AG09309 (cell line): ENCODE results near the gene NLGN1.

Source experiments
- DNase-seq: peaks from one replicate; pipeline ENCODE4 v3.0.0-alpha.2; 2010; ENCODE audit warnings: low read depth
- H3K4me3 ChIP-seq: 2 replicates; pipeline ENCODE4 v1.5.1; 2011; ENCODE audit warnings: mild to moderate bottlenecking, low read depth, low read length, moderate library complexity; ENCODE audit not compliant: control insufficient read depth
- TF ChIP-seq, protein P1 (sequence below): IDR thresholded peaks from 2 replicates; pipeline ENCODE4 v1.5.1; 2011; ENCODE audit warnings: mild to moderate bottlenecking, low read depth, low read length, inconsistent platforms; ENCODE audit not compliant: insufficient read depth, control insufficient read depth; ENCODE audit errors: missing control alignments

Gene NLGN1

GRCh38 chr3:174058804-174059203 is 661.3 kb downstream of the NLGN1 start:
- TF ChIP-seq, protein P1, sequence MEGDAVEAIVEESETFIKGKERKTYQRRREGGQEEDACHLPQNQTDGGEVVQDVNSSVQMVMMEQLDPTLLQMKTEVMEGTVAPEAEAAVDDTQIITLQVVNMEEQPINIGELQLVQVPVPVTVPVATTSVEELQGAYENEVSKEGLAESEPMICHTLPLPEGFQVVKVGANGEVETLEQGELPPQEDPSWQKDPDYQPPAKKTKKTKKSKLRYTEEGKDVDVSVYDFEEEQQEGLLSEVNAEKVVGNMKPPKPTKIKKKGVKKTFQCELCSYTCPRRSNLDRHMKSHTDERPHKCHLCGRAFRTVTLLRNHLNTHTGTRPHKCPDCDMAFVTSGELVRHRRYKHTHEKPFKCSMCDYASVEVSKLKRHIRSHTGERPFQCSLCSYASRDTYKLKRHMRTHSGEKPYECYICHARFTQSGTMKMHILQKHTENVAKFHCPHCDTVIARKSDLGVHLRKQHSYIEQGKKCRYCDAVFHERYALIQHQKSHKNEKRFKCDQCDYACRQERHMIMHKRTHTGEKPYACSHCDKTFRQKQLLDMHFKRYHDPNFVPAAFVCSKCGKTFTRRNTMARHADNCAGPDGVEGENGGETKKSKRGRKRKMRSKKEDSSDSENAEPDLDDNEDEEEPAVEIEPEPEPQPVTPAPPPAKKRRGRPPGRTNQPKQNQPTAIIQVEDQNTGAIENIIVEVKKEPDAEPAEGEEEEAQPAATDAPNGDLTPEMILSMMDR = no peak
- no peak overlapping the region for H3K4me3 ChIP-seq
- DNase-seq = no peak

- TF ChIP-seq, protein P1 = no peak
- DNase-seq = no peak
- no peak overlapping the region for H3K4me3 ChIP-seq
These were observed 662.9 kb downstream of the NLGN1 start for GRCh38 chr3:174060431-174060830.

- no peak for DNase-seq
- TF ChIP-seq, protein P1 = no peak
- no peak overlapping the region for H3K4me3 ChIP-seq
These were observed 663.6 kb downstream of the NLGN1 start for GRCh38 chr3:174061162-174061561.

DNA sequence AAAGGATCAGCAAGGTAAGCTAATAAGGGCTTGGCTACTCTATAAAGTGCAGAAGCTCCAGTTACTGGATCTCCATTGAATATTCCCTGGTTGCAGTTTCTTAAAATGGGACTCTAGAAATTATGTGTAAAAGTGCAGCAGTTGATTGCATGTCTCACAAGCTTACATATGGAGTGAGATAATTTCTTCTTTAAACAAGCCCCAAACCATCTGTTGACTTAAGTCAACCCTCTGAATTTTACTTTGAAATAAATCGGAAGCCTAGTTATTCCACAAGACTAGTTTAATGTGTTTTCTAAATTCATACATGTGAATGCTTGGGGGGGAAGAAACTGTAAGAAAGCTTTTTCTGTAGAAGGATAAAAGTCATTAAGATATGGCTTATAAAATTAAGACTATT is 664.2 kb downstream of the NLGN1 start:
- DNase-seq = no peak
- TF ChIP-seq, protein P1 = no peak

DNA sequence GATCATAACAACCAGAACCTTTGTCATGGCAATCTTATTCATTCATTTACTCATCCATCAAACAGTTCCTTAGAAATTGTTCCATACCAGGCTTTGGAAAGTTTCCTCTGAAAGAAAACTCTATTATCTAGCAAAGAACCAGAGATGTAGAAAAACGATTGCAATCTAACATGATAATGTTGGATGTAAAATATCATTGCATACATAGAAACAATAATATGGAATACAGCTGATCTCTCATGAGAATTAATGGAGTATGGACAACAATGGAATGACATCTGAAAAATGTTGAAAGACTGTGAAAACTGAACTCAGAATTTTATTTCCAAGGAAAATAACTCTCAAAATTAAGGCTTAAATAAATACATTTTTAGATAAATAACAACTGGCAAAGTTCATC is 665.4 kb downstream of the NLGN1 start:
- TF ChIP-seq, protein P1 = no peak
- no peak overlapping the region for H3K4me3 ChIP-seq
- DNase-seq = no peak

More for the DNA sequence above, 664.2 kb downstream of the NLGN1 start:
- no peak overlapping the region for H3K4me3 ChIP-seq

GRCh38 chr3:174068035-174068434 is 670.5 kb downstream of the NLGN1 start:
- DNase-seq = no peak
- TF ChIP-seq, protein P1 = no peak
- no peak overlapping the region for H3K4me3 ChIP-seq

DNA sequence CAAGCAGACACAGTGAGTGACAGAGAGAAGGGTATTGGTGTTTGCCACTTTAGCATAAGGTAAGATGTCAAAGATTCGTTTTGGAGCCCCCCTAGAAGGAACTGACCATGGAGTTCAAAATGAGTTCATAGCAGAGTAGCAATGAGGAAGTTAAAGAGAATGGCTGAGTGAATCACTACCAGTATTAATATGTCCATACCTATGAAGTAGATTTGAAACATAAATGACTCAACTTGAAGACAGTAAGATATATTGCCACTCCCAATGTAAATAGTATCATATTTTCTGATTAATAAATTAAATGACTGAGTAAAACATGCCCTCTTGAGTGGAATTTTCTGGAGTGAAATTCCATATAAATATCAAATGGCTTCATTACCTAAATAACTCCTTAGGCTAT is 675.1 kb downstream of the NLGN1 start:
- TF ChIP-seq, protein P1 = no peak

More for the DNA sequence above, 675.1 kb downstream of the NLGN1 start:
- no peak overlapping the region for H3K4me3 ChIP-seq
- no peak for DNase-seq
